GM19463 (cell line): ENCODE measurements around the gene LCN6.
A peak's percentile ranks its signal among the peaks of the same experiment; 100 is the strongest.
"Not testable (repeated sequence)": the region's sequence is repeated elsewhere in the genome, so short reads cannot be mapped to it uniquely, and the experiment has no call there.

Experiments used
- ATAC-seq: cut with Tn5 transposase; IDR thresholded peaks from one replicate; pipeline ENCODE4 v1.9.1; 2021; ENCODE audit warnings: mild to moderate bottlenecking, moderate library complexity; ENCODE audit not compliant: unreplicated experiment

The LCN6 gene

GRCh38 chr9:136748201-136748600 is at the start of gene LCN6:
Gene LCN6, minus strand, starts transcription at chr9:136748525. Its CDS starts 42 bp downstream, at chr9:136748483.
- ATAC-seq = no peak

- ATAC-seq = not testable (repeated sequence)
Observed at GRCh38 chr9:136796775-136797347, 48.5 kb upstream of the LCN6 start.

- ATAC-seq = no peak
Observed at GRCh38 chr9:136796238-136796774, 48.0 kb upstream of the LCN6 start, which contains the start of gene CCDC183. Gene CCDC183, plus strand, starts transcription at chr9:136796338. Its CDS starts 60 bp downstream, at chr9:136796398.

- ATAC-seq = no peak
Observed at GRCh38 chr9:136795000-136795348, 46.6 kb upstream of the LCN6 start.

GRCh38 chr9:136794281-136794999 is 46.1 kb upstream of the LCN6 start:
- ATAC-seq = no peak

- no peak for ATAC-seq
Observed at GRCh38 chr9:136793086-136793946, 45.0 kb upstream of the LCN6 start.

- ATAC-seq = no peak
Observed at GRCh38 chr9:136792321-136793085, 44.2 kb upstream of the LCN6 start.

- ATAC-seq = no peak
Observed at GRCh38 chr9:136791516-136792276, 43.4 kb upstream of the LCN6 start.

- peak; percentile 82 for ATAC-seq
Observed at GRCh38 chr9:136790640-136791515, 42.6 kb upstream of the LCN6 start, which contains the start of gene TMEM141. Gene TMEM141, plus strand, starts transcription at chr9:136791344. Its CDS starts 27 bp downstream, at chr9:136791371.

- no peak for ATAC-seq
Observed at GRCh38 chr9:136789523-136789937, 41.2 kb upstream of the LCN6 start.

GRCh38 chr9:136788644-136789522 is 40.6 kb upstream of the LCN6 start:
- ATAC-seq = not testable (repeated sequence)

- no peak for ATAC-seq
Observed at GRCh38 chr9:136787690-136788400, 39.5 kb upstream of the LCN6 start.

GRCh38 chr9:136786983-136787382 is 38.7 kb upstream of the LCN6 start:
- not testable (repeated sequence) for ATAC-seq

- ATAC-seq = no peak
Observed at GRCh38 chr9:136786451-136786850, 38.1 kb upstream of the LCN6 start.

GRCh38 chr9:136785565-136786355 is 37.4 kb upstream of the LCN6 start:
- not testable (repeated sequence) for ATAC-seq

- ATAC-seq = no peak
Observed at GRCh38 chr9:136784997-136785361, 36.7 kb upstream of the LCN6 start.
